ENCODE measurements around the gene SDK1.

SDK1 gene

DNA sequence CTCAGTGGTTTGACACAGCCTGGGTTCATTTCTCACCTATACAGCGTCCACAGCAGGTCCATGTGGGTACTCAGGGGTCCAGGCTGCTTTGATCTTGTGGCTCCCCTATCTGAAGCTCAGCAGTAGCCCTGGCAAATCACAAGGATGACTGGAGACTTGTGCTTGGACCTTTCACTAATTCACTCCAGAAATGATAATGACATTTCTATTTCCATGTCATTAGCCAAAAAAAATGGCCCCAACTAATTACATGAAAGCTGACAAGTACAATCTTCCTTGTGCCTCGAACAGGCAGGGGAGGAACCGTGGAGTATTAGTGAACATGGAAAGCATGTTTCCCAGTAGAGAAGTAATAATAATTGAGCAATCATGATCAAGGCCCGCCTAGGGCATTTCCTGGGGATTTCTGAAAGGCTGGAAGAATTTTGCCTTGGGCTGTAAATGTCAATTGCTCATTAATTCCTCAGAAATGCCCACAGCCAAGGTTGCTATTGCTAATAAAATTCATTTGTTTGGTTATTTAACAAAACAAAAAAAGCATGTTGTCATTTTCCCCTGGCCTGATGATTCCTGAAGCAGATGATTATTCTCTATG lies 586.1 kb downstream of the SDK1 start:
- no peak for DNase-seq

DNA sequence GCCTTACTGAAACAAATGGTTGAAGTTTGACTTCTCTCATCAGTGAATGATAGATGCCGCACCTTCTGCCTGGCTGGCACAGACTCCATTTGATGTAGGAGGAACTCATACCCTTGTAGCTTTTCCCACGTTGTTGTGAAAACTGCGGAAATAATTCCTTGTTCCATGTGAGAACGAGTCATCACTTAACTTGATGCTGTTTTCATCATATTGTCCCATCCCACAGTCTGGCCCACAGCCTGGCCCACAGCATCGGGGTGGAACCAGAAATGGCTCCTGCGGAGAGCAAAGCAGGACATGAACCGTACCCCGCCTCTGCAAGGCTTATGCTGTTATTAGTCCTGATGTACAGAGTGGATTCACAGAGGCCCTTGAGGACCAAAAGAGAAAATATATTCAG lies 587.0 kb downstream of the SDK1 start:
- TF ChIP-seq, protein P1, sequence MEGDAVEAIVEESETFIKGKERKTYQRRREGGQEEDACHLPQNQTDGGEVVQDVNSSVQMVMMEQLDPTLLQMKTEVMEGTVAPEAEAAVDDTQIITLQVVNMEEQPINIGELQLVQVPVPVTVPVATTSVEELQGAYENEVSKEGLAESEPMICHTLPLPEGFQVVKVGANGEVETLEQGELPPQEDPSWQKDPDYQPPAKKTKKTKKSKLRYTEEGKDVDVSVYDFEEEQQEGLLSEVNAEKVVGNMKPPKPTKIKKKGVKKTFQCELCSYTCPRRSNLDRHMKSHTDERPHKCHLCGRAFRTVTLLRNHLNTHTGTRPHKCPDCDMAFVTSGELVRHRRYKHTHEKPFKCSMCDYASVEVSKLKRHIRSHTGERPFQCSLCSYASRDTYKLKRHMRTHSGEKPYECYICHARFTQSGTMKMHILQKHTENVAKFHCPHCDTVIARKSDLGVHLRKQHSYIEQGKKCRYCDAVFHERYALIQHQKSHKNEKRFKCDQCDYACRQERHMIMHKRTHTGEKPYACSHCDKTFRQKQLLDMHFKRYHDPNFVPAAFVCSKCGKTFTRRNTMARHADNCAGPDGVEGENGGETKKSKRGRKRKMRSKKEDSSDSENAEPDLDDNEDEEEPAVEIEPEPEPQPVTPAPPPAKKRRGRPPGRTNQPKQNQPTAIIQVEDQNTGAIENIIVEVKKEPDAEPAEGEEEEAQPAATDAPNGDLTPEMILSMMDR (IDR thresholded peaks at IDR 0.05; ENCODE audit: low read depth, low read length), result no peak
- Histone ChIP-seq H3K27me3 (ENCODE audit: insufficient read depth, low read depth, severe bottlenecking) (no peaks in the 10 kb centered on the region), H3K27ac (no peak overlapping the region), H3K4me3 (ENCODE audit: low read depth, low read length) (no peak overlapping the region), H3K36me3 (no peaks in the 10 kb centered on the region), H3K9me3 (ENCODE audit: severe bottlenecking) (no peaks in the 10 kb centered on the region)
- no peak for DNase-seq

More for the DNA sequence above, 586.1 kb downstream of the SDK1 start:
- H3K4me3 ChIP-seq (ENCODE audit: low read depth, low read length), result no peak overlapping the region
- no peaks in the 10 kb centered on the region for H3K27me3 ChIP-seq (ENCODE audit: insufficient read depth, low read depth, severe bottlenecking)
- no peaks in the 10 kb centered on the region for H3K36me3 ChIP-seq
- TF ChIP-seq, protein P1 (IDR thresholded peaks at IDR 0.05; ENCODE audit: low read depth, low read length), result no peak
- H3K9me3 ChIP-seq (ENCODE audit: severe bottlenecking), result no peaks in the 10 kb centered on the region
- no peak overlapping the region for H3K27ac ChIP-seq

DNA sequence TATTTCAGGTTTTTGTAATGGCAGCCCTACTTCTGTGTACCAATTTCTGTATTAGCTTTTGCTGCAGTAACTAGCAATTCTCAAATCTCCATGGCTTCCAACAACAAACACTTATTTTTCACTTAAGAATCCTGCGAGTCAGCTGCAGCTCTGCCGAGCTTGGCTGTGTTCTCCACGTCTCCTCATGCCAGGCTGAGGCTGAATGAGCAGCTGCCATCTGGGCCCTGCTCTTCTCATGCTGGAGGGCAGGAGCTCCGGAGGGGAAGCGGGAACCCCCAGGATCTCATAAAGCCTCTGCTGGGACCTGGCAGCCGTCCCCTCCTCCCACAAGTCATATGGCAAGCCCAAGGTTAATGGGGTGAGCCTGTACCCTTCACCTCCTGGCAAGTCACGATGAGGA lies 591.1 kb downstream of the SDK1 start:
- no peak for DNase-seq
- H3K9me3 ChIP-seq (ENCODE audit: severe bottlenecking), result no peaks in the 10 kb centered on the region
- TF ChIP-seq, protein P1 (IDR thresholded peaks at IDR 0.05; ENCODE audit: low read depth, low read length), result no peak
- H3K4me3 ChIP-seq (ENCODE audit: low read depth, low read length), result no peak overlapping the region
- no peak overlapping the region for H3K27ac ChIP-seq
- no peaks in the 10 kb centered on the region for H3K27me3 ChIP-seq (ENCODE audit: insufficient read depth, low read depth, severe bottlenecking)
- H3K36me3 ChIP-seq, result no peaks in the 10 kb centered on the region

DNA sequence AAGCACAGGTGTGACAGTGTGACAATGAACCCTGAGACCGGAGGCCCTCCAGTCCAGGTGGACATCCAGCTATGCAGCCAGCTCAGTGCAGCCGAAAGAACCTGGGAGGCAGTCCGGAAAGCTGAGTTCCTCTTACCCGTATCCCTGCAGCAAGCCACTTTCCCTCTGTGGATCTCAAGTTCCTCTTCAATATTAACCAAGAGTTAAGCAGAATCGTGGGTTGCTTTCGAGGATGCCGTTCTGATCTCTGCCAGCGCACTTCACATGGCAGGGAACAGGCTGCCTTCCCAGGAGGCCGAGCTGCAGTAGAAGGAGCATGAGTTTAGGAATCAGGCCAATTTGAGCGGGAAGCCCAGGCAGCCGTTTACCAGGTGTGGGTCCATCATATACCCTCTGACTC lies 591.6 kb downstream of the SDK1 start:
- no peak overlapping the region for H3K27ac ChIP-seq
- H3K36me3 ChIP-seq, result no peaks in the 10 kb centered on the region
- H3K27me3 ChIP-seq (ENCODE audit: insufficient read depth, low read depth, severe bottlenecking), result no peaks in the 10 kb centered on the region
- H3K4me3 ChIP-seq (ENCODE audit: low read depth, low read length), result no peak overlapping the region
- TF ChIP-seq, protein P1 (IDR thresholded peaks at IDR 0.05; ENCODE audit: low read depth, low read length), result no peak
- no peaks in the 10 kb centered on the region for H3K9me3 ChIP-seq (ENCODE audit: severe bottlenecking)
- DNase-seq, result no peak

DNA sequence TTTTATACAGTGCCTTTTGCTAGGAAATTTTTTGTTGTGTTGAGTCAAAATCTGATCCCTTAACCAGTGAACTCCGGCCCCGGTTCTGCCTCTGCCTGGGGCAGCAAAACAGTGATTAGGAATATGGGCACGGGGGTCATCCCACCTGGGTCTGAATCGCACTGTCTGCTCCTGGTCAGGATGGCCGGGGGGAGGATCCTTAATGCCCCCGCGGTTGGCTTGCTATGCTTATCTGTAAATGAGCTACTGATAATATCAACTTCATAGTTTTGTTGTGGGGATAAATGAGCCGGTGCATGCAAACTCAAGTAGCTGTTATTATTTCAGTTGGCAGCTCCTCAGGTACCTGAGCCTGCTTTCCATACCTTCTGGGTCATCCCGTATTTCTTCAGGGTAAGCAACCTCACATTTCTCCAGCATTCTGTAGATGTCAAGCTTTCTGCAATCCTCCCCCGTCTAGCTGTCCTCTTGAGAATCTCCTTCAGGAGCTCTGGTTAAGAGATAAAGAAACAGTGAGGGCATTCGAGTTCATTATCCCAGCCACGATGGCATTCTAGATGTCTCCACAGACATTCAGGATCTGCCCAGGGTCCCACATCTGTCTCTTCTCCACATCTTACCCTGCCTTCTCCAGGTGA lies 592.2 kb downstream of the SDK1 start:
- no peaks in the 10 kb centered on the region for H3K36me3 ChIP-seq
- no peaks in the 10 kb centered on the region for H3K27me3 ChIP-seq (ENCODE audit: insufficient read depth, low read depth, severe bottlenecking)
- DNase-seq, result no peak
- no peak overlapping the region for H3K4me3 ChIP-seq (ENCODE audit: low read depth, low read length)
- no peak overlapping the region for H3K27ac ChIP-seq
- H3K9me3 ChIP-seq (ENCODE audit: severe bottlenecking), result no peaks in the 10 kb centered on the region
- TF ChIP-seq, protein P1 (IDR thresholded peaks at IDR 0.05; ENCODE audit: low read depth, low read length), result no peak

DNA sequence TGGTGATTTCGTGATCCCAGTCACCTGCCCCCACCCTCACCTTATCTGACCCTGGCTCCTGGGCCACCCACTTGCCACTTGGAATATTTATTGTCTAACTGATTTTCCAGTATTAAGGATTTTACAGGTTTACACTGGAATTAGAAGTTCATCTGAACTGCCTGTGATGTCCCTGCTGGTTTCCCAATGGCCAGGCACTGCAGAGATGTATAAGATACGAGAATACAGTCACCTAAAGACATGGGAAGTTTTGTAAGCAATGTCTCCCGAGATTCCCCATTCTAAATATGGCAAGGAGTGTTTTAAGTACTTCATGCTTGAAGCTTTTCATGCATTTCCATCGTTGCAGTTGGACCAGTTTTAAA lies 592.7 kb downstream of the SDK1 start:
- H3K36me3 ChIP-seq, result no peaks in the 10 kb centered on the region
- DNase-seq, result no peak
- TF ChIP-seq, protein P1 (IDR thresholded peaks at IDR 0.05; ENCODE audit: low read depth, low read length), result no peak
- H3K27ac ChIP-seq, result no peak overlapping the region
- H3K27me3 ChIP-seq (ENCODE audit: insufficient read depth, low read depth, severe bottlenecking), result no peaks in the 10 kb centered on the region
- no peaks in the 10 kb centered on the region for H3K9me3 ChIP-seq (ENCODE audit: severe bottlenecking)
- H3K4me3 ChIP-seq (ENCODE audit: low read depth, low read length), result no peak overlapping the region
